DOHH2 (cell line): Measurements from ENCODE around the gene PICALM.

Experiments used
- H3F3A ChIP-seq: fragments of 200-600 bp; sonication (generic), shearing (Covaris generic); 2 replicates; pipeline ENCODE4 v1.6.0; 2016; ENCODE audit warnings: antibody characterized with exemption, mild to moderate bottlenecking; ENCODE audit not compliant: control insufficient read depth, insufficient read depth
- H3K27ac ChIP-seq: fragments of 200-600 bp; sonication (generic); 2 replicates; pipeline ENCODE4 v1.5.1; 2014; ENCODE audit warnings: low read depth, mild to moderate bottlenecking, low read length, moderate library complexity
- H3K27me3 ChIP-seq: fragments of 200-600 bp; sonication (generic); 2 replicates; pipeline ENCODE4 v1.6.1; 2014; ENCODE audit warnings: mild to moderate bottlenecking, low read length, mixed read lengths; ENCODE audit not compliant: control insufficient read depth
- H3K36me3 ChIP-seq: fragments of 200-600 bp; sonication (generic); 2 replicates; pipeline ENCODE4 v1.6.1; 2014; ENCODE audit warnings: mild to moderate bottlenecking, low read length, moderate library complexity, mixed read lengths; ENCODE audit not compliant: control insufficient read depth
- H3K4me1 ChIP-seq: fragments of 200-600 bp; sonication (generic); 2 replicates; pipeline ENCODE4 v1.6.1; 2014; ENCODE audit warnings: mild to moderate bottlenecking, low read length, mixed read lengths; ENCODE audit not compliant: control insufficient read depth
- H3K4me2 ChIP-seq: fragments of 200-600 bp; sonication (generic); 2 replicates; pipeline ENCODE4 v1.6.0; 2014; ENCODE audit warnings: mild to moderate bottlenecking, low read length, moderate library complexity
- H3K4me3 ChIP-seq: fragments of 200-600 bp; sonication (generic); 2 replicates; pipeline ENCODE4 v1.5.1; 2014; ENCODE audit warnings: mild to moderate bottlenecking, low read length, mixed read lengths
- H3K79me2 ChIP-seq: fragments of 200-600 bp; sonication (generic); 2 replicates; pipeline ENCODE4 v1.6.1; 2014; ENCODE audit warnings: mild to moderate bottlenecking, low read length, mixed read lengths; ENCODE audit not compliant: control insufficient read depth
- H3K9me2 ChIP-seq: fragments of 200-600 bp; sonication (generic); replicated peaks from 2 replicates; pipeline ENCODE4 v1.6.1; 2014; ENCODE audit warnings: mild to moderate bottlenecking, low read length, mixed read lengths; ENCODE audit not compliant: control insufficient read depth
- H3K9me3 ChIP-seq: fragments of 200-600 bp; sonication (generic); 2 replicates; pipeline ENCODE4 v1.6.1; 2014; ENCODE audit warnings: antibody characterized with exemption, low read length, mixed read lengths; ENCODE audit not compliant: control insufficient read depth, insufficient read depth
- H4K20me1 ChIP-seq: fragments of 200-600 bp; sonication (generic); 2 replicates; pipeline ENCODE4 v1.6.0; 2014; ENCODE audit warnings: low read depth, mild to moderate bottlenecking, antibody characterized with exemption, low read length, moderate library complexity; ENCODE audit not compliant: control insufficient read depth, insufficient read depth
- CTCF ChIP-seq: fragments of 200-600 bp; sonication (generic); IDR thresholded peaks from one replicate; pipeline ENCODE4 v1.5.1; 2014; ENCODE audit warnings: antibody characterized with exemption, mild to moderate bottlenecking, low read depth, low read length; ENCODE audit not compliant: poor library complexity, severe bottlenecking
- EZH2phosphoT487 ChIP-seq: fragments of 200-600 bp; sonication (generic); IDR thresholded peaks from 2 replicates; pipeline ENCODE4 v1.6.1; 2017; ENCODE audit warnings: borderline replicate concordance, mild to moderate bottlenecking, antibody characterized with exemption, low read length, moderate library complexity, mixed read lengths

PICALM gene

GRCh38 chr11:86068951-86069407, at the start of gene PICALM:
Gene PICALM (minus strand): TSS chr11:86069084. CDS start chr11:86068780, 304 bp downstream.
- Histone ChIP-seq H3K27ac (peak within 1 kb of the TSS; percentile 72), H3K9me3 (no peaks in the 10 kb centered on the region), H3K4me3 (peak within 1 kb of the TSS; percentile 89), H4K20me1 (peaks cover 26% of the 10 kb centered on the region), H3K79me2 (peaks cover 49% of the 10 kb centered on the region), H3K4me1 (peaks cover 40% of the 10 kb centered on the region), H3K27me3 (no peaks in the 10 kb centered on the region), H3K9me2 (peaks cover 4% of the 10 kb centered on the region; the same call in 1 of the 2 replicates), H3K36me3 (peaks cover 8% of the 10 kb centered on the region; the same call in 1 of the 2 replicates), H3F3A (no peaks in the 10 kb centered on the region), H3K4me2 (peak within 1 kb of the TSS; percentile 90)
- TF ChIP-seq EZH2phosphoT487 = no peak
- TF ChIP-seq CTCF = no peak

- Histone ChIP-seq H3K36me3 (no peaks in the 10 kb centered on the region), H3K27ac (no peak overlapping the region), H4K20me1 (no peaks in the 10 kb centered on the region), H3F3A (no peaks in the 10 kb centered on the region), H3K4me3 (no peak overlapping the region), H3K4me1 (no peaks in the 10 kb centered on the region), H3K9me3 (no peaks in the 10 kb centered on the region), H3K9me2 (no peaks in the 10 kb centered on the region), H3K79me2 (no peaks in the 10 kb centered on the region), H3K27me3 (peaks cover 6% of the 10 kb centered on the region; the same call in 1 of the 2 replicates), H3K4me2 (no peak overlapping the region)
- TF ChIP-seq EZH2phosphoT487 = no peak
- TF ChIP-seq CTCF = no peak
These were observed 49.4 kb upstream of the PICALM start for GRCh38 chr11:86118253-86118652.

GRCh38 chr11:86117712-86118063, 48.8 kb upstream of the PICALM start:
- H3K27ac ChIP-seq = no peak overlapping the region
- no peaks in the 10 kb centered on the region for H3K36me3 ChIP-seq
- H3K4me3 ChIP-seq = no peak overlapping the region
- H3F3A ChIP-seq = no peaks in the 10 kb centered on the region
- no peaks in the 10 kb centered on the region for H3K79me2 ChIP-seq
- no peaks in the 10 kb centered on the region for H4K20me1 ChIP-seq
- TF ChIP-seq CTCF (no peak), EZH2phosphoT487 (no peak)
- H3K4me2 ChIP-seq = no peak overlapping the region
- no peaks in the 10 kb centered on the region for H3K4me1 ChIP-seq
- H3K9me2 ChIP-seq = no peaks in the 10 kb centered on the region
- H3K27me3 ChIP-seq = peaks cover 6% of the 10 kb centered on the region; the same call in 1 of the 2 replicates
- no peaks in the 10 kb centered on the region for H3K9me3 ChIP-seq
